ENCODE results near the gene SPATA20. TPM values are rescaled to one million over a fixed set of nuclear protein-coding genes. Genes with fewer than 3 reads are reported as not detected.

Gene SPATA20
- total and polyA plus RNA-seq, 4 donors = 15.6 to 42.4 (median 19.6) TPM

DNA sequence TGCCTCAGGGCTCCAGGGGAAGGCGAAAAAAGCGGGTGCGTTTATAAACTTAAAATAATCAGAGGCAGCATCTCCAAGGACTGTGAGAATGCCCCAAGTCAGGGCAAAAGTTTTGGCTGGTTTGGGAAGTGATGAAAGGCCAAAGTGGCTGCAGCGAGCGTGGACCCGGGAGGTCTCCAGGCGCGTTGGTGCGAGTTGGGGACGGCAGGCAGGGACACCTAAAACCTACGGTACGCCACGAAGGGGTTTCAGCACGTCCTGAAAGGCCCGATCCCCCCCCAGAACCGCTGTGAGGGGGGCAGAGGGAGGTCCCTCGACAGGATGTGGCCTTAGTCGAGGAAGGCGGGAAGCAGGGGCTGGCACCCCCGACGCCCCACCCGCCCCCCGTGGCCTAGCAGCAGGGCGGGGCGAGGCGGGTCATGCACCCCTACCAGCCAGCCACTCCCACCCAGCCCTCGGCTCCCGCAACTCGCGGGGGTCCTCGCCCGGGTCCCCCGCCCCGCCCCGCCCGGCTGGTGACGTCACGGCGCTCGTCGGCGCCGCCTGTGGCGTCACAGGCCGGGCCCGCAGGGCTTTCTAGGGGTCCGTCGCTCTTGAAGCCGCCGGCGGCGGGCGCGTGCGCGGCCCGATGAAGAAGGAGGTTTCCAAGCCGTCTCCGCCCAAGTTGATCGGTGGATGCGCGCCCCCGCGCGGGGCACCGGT lies 39.0 kb upstream of the SPATA20 start, which contains the start of gene MYCBPAP (continued):
- no peak for TF ChIP-seq GABPA (IDR thresholded peaks at IDR 0.05 in 1 of 2, conservative IDR thresholded peaks at IDR 0.05 in 1 of 2)
- TF ChIP-seq FOXA2 (IDR thresholded peaks at IDR 0.05) = no peak

- peak overlapping the region; percentile 18 to 41 for H3K27ac ChIP-seq (ENCODE audit: low read depth in 1 of 2, low read length in 2 of 2)
- no peak for DNase-seq (ENCODE audit: low spot score)
- TF ChIP-seq RXRA (IDR thresholded peaks at IDR 0.05) = no peak
- TF ChIP-seq SP1 (IDR thresholded peaks at IDR 0.05) = no peak
- TF ChIP-seq RAD21 (IDR thresholded peaks at IDR 0.05) = no peak
- TF ChIP-seq, protein P1, sequence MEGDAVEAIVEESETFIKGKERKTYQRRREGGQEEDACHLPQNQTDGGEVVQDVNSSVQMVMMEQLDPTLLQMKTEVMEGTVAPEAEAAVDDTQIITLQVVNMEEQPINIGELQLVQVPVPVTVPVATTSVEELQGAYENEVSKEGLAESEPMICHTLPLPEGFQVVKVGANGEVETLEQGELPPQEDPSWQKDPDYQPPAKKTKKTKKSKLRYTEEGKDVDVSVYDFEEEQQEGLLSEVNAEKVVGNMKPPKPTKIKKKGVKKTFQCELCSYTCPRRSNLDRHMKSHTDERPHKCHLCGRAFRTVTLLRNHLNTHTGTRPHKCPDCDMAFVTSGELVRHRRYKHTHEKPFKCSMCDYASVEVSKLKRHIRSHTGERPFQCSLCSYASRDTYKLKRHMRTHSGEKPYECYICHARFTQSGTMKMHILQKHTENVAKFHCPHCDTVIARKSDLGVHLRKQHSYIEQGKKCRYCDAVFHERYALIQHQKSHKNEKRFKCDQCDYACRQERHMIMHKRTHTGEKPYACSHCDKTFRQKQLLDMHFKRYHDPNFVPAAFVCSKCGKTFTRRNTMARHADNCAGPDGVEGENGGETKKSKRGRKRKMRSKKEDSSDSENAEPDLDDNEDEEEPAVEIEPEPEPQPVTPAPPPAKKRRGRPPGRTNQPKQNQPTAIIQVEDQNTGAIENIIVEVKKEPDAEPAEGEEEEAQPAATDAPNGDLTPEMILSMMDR (IDR thresholded peaks at IDR 0.05; ENCODE audit: low read depth, low read length, missing input control) = no peak
- no peak for TF ChIP-seq TAF1 (conservative IDR thresholded peaks at IDR 0.05)
- no peak for TF ChIP-seq FOXA2 (IDR thresholded peaks at IDR 0.05)
- TF ChIP-seq, protein P2, sequence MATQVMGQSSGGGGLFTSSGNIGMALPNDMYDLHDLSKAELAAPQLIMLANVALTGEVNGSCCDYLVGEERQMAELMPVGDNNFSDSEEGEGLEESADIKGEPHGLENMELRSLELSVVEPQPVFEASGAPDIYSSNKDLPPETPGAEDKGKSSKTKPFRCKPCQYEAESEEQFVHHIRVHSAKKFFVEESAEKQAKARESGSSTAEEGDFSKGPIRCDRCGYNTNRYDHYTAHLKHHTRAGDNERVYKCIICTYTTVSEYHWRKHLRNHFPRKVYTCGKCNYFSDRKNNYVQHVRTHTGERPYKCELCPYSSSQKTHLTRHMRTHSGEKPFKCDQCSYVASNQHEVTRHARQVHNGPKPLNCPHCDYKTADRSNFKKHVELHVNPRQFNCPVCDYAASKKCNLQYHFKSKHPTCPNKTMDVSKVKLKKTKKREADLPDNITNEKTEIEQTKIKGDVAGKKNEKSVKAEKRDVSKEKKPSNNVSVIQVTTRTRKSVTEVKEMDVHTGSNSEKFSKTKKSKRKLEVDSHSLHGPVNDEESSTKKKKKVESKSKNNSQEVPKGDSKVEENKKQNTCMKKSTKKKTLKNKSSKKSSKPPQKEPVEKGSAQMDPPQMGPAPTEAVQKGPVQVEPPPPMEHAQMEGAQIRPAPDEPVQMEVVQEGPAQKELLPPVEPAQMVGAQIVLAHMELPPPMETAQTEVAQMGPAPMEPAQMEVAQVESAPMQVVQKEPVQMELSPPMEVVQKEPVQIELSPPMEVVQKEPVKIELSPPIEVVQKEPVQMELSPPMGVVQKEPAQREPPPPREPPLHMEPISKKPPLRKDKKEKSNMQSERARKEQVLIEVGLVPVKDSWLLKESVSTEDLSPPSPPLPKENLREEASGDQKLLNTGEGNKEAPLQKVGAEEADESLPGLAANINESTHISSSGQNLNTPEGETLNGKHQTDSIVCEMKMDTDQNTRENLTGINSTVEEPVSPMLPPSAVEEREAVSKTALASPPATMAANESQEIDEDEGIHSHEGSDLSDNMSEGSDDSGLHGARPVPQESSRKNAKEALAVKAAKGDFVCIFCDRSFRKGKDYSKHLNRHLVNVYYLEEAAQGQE (IDR thresholded peaks at IDR 0.05) = no peak
- no peak for TF ChIP-seq JUND (IDR thresholded peaks at IDR 0.05)
- TF ChIP-seq HNF4G (IDR thresholded peaks at IDR 0.05) = no peak
- TF ChIP-seq EGR1 (IDR thresholded peaks at IDR 0.05; ENCODE audit: low read depth in 2 of 2) = no peak
- TF ChIP-seq FOXA1 (IDR thresholded peaks at IDR 0.05) = no peak
- TF ChIP-seq YY1 (IDR thresholded peaks at IDR 0.05) = no peak
- no peaks in the 10 kb centered on the region for H3K9me3 ChIP-seq (ENCODE audit: control insufficient read depth in 4 of 4, low read length in 3 of 4)
- peak overlapping the region; percentile 2 to 6 for H3K9ac ChIP-seq (ENCODE audit: low read depth in 1 of 2, low read length in 2 of 2)
- no peaks in the 10 kb centered on the region for H3K36me3 ChIP-seq (ENCODE audit: control insufficient read depth in 4 of 4, insufficient read depth in 3 of 4, low read depth in 1 of 4, low read length in 3 of 4)
- no peaks in the 10 kb centered on the region for H3K27me3 ChIP-seq (ENCODE audit: control insufficient read depth in 4 of 4, insufficient read depth in 4 of 4, low read length in 3 of 4)
- H3K4me3 ChIP-seq (ENCODE audit: low read depth in 1 of 3, low read length in 3 of 3) = peak overlapping the region; percentile 12 to 58 (median 56)
- WGBS = 43% methylated on average over 32 of the region's 32 CpGs
- peaks cover 0 to 8% (median 0%) of the 10 kb centered on the region in 4 donors for H3K4me1 ChIP-seq (ENCODE audit: control insufficient read depth in 4 of 4, insufficient read depth in 4 of 4, low read length in 3 of 4)
These were observed 38.2 kb upstream of the SPATA20 start for GRCh38 chr17:50508573-50509460.

GRCh38 chr17:50511058-50511457 lies 35.9 kb upstream of the SPATA20 start:
- DNase-seq (ENCODE audit: low spot score) = no peak
- H3K27me3 ChIP-seq (ENCODE audit: control insufficient read depth in 4 of 4, insufficient read depth in 4 of 4, low read length in 3 of 4) = no peaks in the 10 kb centered on the region
- WGBS = 81% methylated on average over 3 of the region's 3 CpGs
- no peak overlapping the region for H3K27ac ChIP-seq (ENCODE audit: low read depth in 1 of 2, low read length in 2 of 2)
- no peak overlapping the region for H3K9ac ChIP-seq (ENCODE audit: low read depth in 1 of 2, low read length in 2 of 2)
- H3K4me3 ChIP-seq (ENCODE audit: low read depth in 1 of 3, low read length in 3 of 3) = no peak overlapping the region
- H3K9me3 ChIP-seq (ENCODE audit: control insufficient read depth in 4 of 4, low read length in 3 of 4) = no peaks in the 10 kb centered on the region
- TF ChIP-seq FOXA1 (IDR thresholded peaks at IDR 0.05) (no peak), JUND (IDR thresholded peaks at IDR 0.05) (no peak), TAF1 (conservative IDR thresholded peaks at IDR 0.05) (no peak), NR2F2 (IDR thresholded peaks at IDR 0.05) (no peak)
- TF ChIP-seq, protein P3, sequence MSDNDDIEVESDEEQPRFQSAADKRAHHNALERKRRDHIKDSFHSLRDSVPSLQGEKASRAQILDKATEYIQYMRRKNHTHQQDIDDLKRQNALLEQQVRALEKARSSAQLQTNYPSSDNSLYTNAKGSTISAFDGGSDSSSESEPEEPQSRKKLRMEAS (IDR thresholded peaks at IDR 0.05) = no peak
- peaks cover 2 to 22% (median 14%) of the 10 kb centered on the region in 4 donors for H3K4me1 ChIP-seq (ENCODE audit: control insufficient read depth in 4 of 4, insufficient read depth in 4 of 4, low read length in 3 of 4)
- H3K36me3 ChIP-seq (ENCODE audit: control insufficient read depth in 4 of 4, insufficient read depth in 3 of 4, low read depth in 1 of 4, low read length in 3 of 4) = no peaks in the 10 kb centered on the region
